CD4-positive, alpha-beta memory T cell (primary cell): ENCODE results near the gene ZEB2. TPM values are rescaled to one million over a fixed set of nuclear protein-coding genes. Genes with fewer than 3 reads are reported as not detected.
"Not testable (repeated sequence)": the region's sequence is repeated elsewhere in the genome, so short reads cannot be mapped to it uniquely, and the experiment has no call there.

Experiments used
- CTCF ChIA-PET: fragments of 350-600 bp; sonication (Branson Sonifier 250); formaldehyde crosslinking; loops from one replicate; lab custom pipeline; 2021; ENCODE audit warnings: inconsistent platforms; ENCODE audit not compliant: partially characterized antibody; lab: Charles Lee
- POLR2A ChIA-PET: fragments of 350-600 bp; sonication (Branson Sonifier 250); formaldehyde crosslinking; loops from one replicate; lab custom pipeline; 2021; ENCODE audit not compliant: partially characterized antibody; lab: Charles Lee
- DNase-seq, 5 donors: peaks; one replicate each; pipeline versions ENCODE4 v3.0.0 to v3.0.0-alpha.2; 2020 to 2022; ENCODE audit warnings: mixed read lengths in 1 of 5
- H3K27ac ChIP-seq: one replicate; pipeline ENCODE4 v1.7.0; 2013; ENCODE audit warnings: low read depth, low read length
- H3K27me3 ChIP-seq: 2 replicates; pipeline ENCODE4 v1.7.0; 2013; ENCODE audit warnings: mild to moderate bottlenecking, low read length, moderate library complexity; ENCODE audit not compliant: insufficient read depth
- H3K36me3 ChIP-seq: 2 replicates; pipeline ENCODE4 v1.7.0; 2013; ENCODE audit warnings: mild to moderate bottlenecking, low read length, moderate library complexity; ENCODE audit not compliant: insufficient read depth
- H3K4me1 ChIP-seq: 2 replicates; pipeline ENCODE4 v1.7.0; 2013; ENCODE audit warnings: mild to moderate bottlenecking, low read length, moderate library complexity; ENCODE audit not compliant: insufficient read depth
- H3K4me3 ChIP-seq, 2 donors: one replicate each; pipeline ENCODE4 v1.7.0; 2013; ENCODE audit warnings: low read length in 2 of 2, mild to moderate bottlenecking in 1 of 2
- H3K9me3 ChIP-seq, 2 donors: one replicate each; pipeline ENCODE4 v1.7.0; 2013; ENCODE audit warnings: low read length in 2 of 2, control low read depth in 1 of 2; ENCODE audit not compliant: control insufficient read depth in 1 of 2
- H3K27ac Mint-ChIP-seq, 7 donors: one replicate each; pipeline ENCODE4 v1.8.0; 2020 to 2021; ENCODE audit warnings: mixed read lengths in 7 of 7, mild to moderate bottlenecking in 6 of 7, inconsistent platforms in 3 of 7, moderate library complexity in 3 of 7
- H3K27me3 Mint-ChIP-seq, 2 donors: one replicate each; pipeline ENCODE4 v1.8.0; 2020 to 2021; ENCODE audit warnings: mixed read lengths in 2 of 2
- H3K36me3 Mint-ChIP-seq, 2 donors: one replicate each; pipeline ENCODE4 v1.8.0; 2020 to 2021; ENCODE audit warnings: mixed read lengths in 2 of 2, inconsistent platforms in 1 of 2, mild to moderate bottlenecking in 1 of 2
- H3K4me1 Mint-ChIP-seq, 4 donors: one replicate each; pipeline ENCODE4 v1.8.0; 2020 to 2021; ENCODE audit warnings: mixed read lengths in 4 of 4, mild to moderate bottlenecking in 1 of 4
- H3K4me3 Mint-ChIP-seq, 8 donors: one replicate each; pipeline ENCODE4 v1.8.0; 2020 to 2021; ENCODE audit warnings: mixed read lengths in 8 of 8, mild to moderate bottlenecking in 7 of 8, moderate library complexity in 6 of 8, inconsistent platforms in 3 of 8
- H3K9me3 Mint-ChIP-seq, 8 donors: one replicate each; pipeline ENCODE4 v1.8.0; 2020 to 2021; ENCODE audit warnings: mixed read lengths in 8 of 8, mild to moderate bottlenecking in 5 of 8, inconsistent platforms in 3 of 8, moderate library complexity in 1 of 8
- intact Hi-C: fragments of 100-400 bp; cut with micrococcal nuclease; formaldehyde crosslinking; loops from one replicate; pipeline ENCODE4 v1.15.1; 2023
- polyA plus RNA-seq, 2 donors: library from polyadenylated mRNA; unstranded; fragments of 300-500 nt; fragmentation: Illumina TruSeq; gene quantifications; one replicate each; pipeline ENCODE4 v1.2.3, GENCODE V29; 2021
- total RNA-seq, 2 experiments: library from RNA; stranded (reverse); gene quantifications; one replicate each; pipeline ENCODE4 v1.2.3, GENCODE V29; 2021

Gene ZEB2
- total and polyA plus RNA-seq, 4 experiments from 2014 or later = 0.83 to 5.2 (median 2.6) TPM

DNA sequence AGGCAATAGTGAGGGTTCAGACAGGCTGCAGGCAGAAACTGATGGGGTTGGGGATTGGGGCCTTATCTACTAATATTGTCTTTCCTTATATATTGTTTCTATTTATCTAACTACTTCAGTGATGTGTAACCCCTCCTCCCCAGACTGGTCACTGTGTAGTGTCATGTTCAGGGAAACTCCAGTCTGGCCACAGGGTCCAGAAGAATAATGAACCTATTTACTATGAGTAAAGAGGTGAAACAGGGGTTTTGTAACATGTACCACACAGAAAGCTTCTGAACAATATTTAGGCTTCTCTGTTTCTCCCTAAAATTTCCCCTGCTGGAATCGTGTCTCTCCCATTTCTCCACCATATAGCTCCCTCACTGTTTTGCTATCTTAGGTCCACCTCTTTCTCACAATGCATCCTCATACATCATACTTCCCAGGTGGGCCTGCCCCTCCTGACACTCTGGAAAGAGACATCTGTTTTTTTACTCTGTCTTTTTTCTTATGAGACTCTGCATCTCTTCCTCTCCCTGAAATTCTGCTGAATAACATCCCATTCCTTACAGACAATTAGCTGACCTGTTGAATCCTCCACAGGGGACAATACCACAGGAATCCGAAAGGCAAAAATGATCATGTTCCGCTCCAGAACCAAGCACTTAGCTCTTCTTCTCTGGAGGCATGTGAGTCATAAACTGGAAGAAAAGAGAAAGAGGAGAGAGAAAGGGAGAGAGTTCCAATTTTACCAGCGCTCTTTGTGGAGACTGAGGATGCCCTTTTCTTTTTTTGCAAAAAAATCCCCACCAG, 154.8 kb downstream of the ZEB2 start:
- no peak overlapping the region for H3K27ac ChIP-seq
- Mint-ChIP-seq H3K4me1 (no peaks in the 10 kb centered on the region), H3K36me3 (no peaks in the 10 kb centered on the region), H3K27me3 (peaks cover 0 to 1% of the 10 kb centered on the region in 2 donors), H3K4me3 (no peak overlapping the region), H3K9me3 (no peaks in the 10 kb centered on the region), H3K27ac (no peak overlapping the region)
- intact Hi-C loops = no loop called here
- no peak overlapping the region for H3K4me3 ChIP-seq
- POLR2A ChIA-PET = no interaction called here
- no peak for DNase-seq
- CTCF ChIA-PET = no interaction called here
- H3K27me3 ChIP-seq = no peaks in the 10 kb centered on the region
- no peaks in the 10 kb centered on the region for H3K36me3 ChIP-seq
- no peaks in the 10 kb centered on the region for H3K9me3 ChIP-seq
- H3K4me1 ChIP-seq = no peaks in the 10 kb centered on the region

DNA sequence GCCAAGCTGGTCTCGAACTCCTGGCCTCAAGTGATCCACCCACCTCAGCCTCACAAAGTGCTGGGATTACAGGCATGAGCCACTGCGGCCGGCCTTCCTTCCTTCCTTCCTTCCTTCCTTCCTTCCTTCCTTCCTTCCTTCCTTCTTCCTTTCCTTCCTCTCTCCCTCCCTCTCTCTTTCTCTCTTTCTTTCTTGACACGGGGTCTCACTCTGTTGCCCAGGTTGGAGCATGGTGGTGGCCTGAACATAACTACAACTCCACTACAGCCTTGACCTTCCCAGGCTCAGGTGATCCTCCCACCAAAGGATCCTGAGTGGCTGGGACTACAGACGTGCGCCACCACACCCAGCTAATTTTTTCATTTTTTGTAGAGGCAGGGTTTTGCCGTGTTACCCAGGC, 155.7 kb downstream of the ZEB2 start:
- DNase-seq, H3K9me3 Mint-ChIP-seq, H3K36me3 ChIP-seq, H3K9me3 ChIP-seq, POLR2A ChIA-PET, H3K27ac ChIP-seq, H3K27me3 Mint-ChIP-seq, H3K4me3 ChIP-seq, H3K27me3 ChIP-seq, CTCF ChIA-PET, H3K4me1 Mint-ChIP-seq, intact Hi-C loops, H3K4me3 Mint-ChIP-seq, H3K36me3 Mint-ChIP-seq, H3K4me1 ChIP-seq, H3K27ac Mint-ChIP-seq: not testable (repeated sequence)

DNA sequence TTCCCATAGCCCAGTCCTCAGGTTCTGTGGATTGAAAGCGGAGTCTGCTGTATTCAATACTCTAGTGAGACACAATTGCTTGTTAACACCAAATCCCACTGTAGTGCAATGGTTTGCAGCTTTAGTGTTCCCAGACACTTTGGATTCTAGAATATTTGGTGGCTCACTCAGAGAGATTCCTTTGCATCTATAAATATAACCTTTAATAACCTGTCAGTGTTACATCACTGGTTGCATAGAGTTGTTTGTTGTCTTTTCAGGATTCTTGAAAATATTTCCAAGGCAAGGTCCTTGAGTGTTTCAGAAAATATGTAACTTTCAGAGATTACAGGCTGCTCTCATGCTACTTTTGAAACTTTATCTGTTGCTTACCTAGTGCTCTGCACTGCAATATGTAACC, 157.5 kb downstream of the ZEB2 start:
- H3K9me3 Mint-ChIP-seq = no peaks in the 10 kb centered on the region
- no peak overlapping the region for H3K4me3 Mint-ChIP-seq
- intact Hi-C loops = no loop called here
- Histone ChIP-seq H3K27ac (no peak overlapping the region), H3K36me3 (no peaks in the 10 kb centered on the region), H3K9me3 (no peaks in the 10 kb centered on the region), H3K4me1 (no peaks in the 10 kb centered on the region), H3K4me3 (no peak overlapping the region), H3K27me3 (no peaks in the 10 kb centered on the region)
- no peak overlapping the region for H3K27ac Mint-ChIP-seq
- ChIA-PET CTCF (interaction anchor here (1.6 kb wide), 1 partner anchor 25 kb away, joined by 3 read pairs; no protein-coding TSS in a partner anchor), POLR2A (no interaction called here)
- H3K4me1 Mint-ChIP-seq = no peaks in the 10 kb centered on the region
- no peaks in the 10 kb centered on the region for H3K27me3 Mint-ChIP-seq
- no peak for DNase-seq
- no peaks in the 10 kb centered on the region for H3K36me3 Mint-ChIP-seq

DNA sequence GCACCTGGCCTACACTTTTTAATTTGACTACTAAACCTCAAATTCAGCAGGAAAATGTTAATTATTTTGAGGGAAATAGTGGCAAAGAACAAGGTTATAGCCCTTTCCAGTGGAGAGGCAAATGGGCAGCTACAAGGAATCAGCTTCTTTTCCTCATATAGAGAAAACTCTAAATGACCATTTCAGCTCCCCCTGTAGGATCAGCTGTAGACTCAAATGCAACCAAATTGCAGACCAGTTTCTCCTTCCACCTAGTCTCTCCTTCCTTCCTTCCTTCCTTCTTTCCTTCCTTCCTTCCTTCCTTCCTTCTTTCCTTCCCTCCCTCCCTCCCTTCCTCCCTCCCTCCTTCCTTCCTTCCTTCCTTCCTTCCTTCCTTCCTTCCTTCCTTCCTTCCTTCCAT, 158.2 kb downstream of the ZEB2 start:
- Mint-ChIP-seq H3K9me3 (no peaks in the 10 kb centered on the region), H3K27ac (peak overlapping the region in 1 of 7 donors; percentile 59), H3K4me3 (no peak overlapping the region), H3K27me3 (no peaks in the 10 kb centered on the region), H3K36me3 (no peaks in the 10 kb centered on the region), H3K4me1 (no peaks in the 10 kb centered on the region)
- Histone ChIP-seq H3K9me3 (no peaks in the 10 kb centered on the region), H3K36me3 (no peaks in the 10 kb centered on the region), H3K27me3 (no peaks in the 10 kb centered on the region), H3K4me3 (no peak overlapping the region), H3K27ac (no peak overlapping the region), H3K4me1 (no peaks in the 10 kb centered on the region)
- intact Hi-C loops = no loop called here
- no peak for DNase-seq
- ChIA-PET POLR2A (no interaction called here), CTCF (interaction anchor here (1.6 kb wide), 1 partner anchor 26 kb away, joined by 3 read pairs; no protein-coding TSS in a partner anchor)

DNA sequence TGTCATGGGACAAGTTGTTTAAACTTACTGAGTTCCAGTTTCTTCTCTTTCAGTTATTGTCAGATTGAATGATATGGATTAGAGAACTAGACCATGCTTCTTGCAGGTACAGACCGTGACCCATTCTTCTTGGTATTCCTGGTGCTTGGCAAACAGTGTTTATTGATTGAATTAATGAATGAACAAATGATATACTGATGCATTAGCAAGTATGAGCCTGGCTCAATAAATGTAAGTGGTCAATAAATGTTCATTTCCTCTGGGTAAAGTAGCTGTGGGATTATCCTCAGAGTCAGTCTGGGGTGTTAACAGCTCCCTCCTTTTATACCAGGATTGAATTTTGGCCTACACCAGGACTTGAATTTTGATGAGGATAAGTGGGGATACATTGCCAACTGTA, 160.2 kb downstream of the ZEB2 start:
- H3K4me3 Mint-ChIP-seq = no peak overlapping the region
- CTCF ChIA-PET = no interaction called here
- Histone ChIP-seq H3K4me3 (no peak overlapping the region), H3K27me3 (no peaks in the 10 kb centered on the region), H3K27ac (no peak overlapping the region), H3K4me1 (no peaks in the 10 kb centered on the region), H3K9me3 (no peaks in the 10 kb centered on the region), H3K36me3 (no peaks in the 10 kb centered on the region)
- intact Hi-C loops = no loop called here
- H3K36me3 Mint-ChIP-seq = no peaks in the 10 kb centered on the region
- H3K9me3 Mint-ChIP-seq = no peaks in the 10 kb centered on the region
- DNase-seq = no peak
- POLR2A ChIA-PET = no interaction called here
- no peaks in the 10 kb centered on the region for H3K27me3 Mint-ChIP-seq
- H3K4me1 Mint-ChIP-seq = no peaks in the 10 kb centered on the region
- H3K27ac Mint-ChIP-seq = no peak overlapping the region

DNA sequence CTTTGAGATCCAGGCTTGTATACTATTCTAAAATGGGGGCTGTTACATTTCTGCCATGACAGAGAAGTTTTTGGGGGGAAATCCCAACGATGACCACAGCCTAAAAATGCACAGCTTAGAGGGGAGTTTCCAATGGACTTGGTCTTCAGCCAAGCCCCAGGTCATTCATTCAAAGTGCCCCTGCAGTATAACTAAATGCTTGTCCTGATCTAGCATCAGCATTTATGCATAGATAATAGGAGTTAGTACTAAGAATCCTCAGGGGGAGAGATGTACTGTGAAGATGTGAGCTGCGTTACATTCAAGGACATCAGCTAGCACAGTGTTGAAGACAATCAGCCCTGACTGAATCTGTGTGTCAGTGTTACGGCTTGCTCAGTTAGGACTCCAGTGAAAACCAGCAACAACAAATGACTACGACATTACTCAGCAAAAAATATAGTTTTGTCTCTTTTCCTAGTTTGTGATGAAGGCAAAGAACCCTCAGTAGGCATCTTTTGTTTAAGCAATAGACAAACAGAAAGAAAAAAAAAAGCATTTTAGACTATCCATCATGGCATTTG, 160.9 kb downstream of the ZEB2 start:
- ChIA-PET CTCF (no interaction called here), POLR2A (no interaction called here)
- Histone ChIP-seq H3K36me3 (no peaks in the 10 kb centered on the region), H3K4me3 (no peak overlapping the region), H3K27ac (no peak overlapping the region), H3K27me3 (no peaks in the 10 kb centered on the region), H3K9me3 (no peaks in the 10 kb centered on the region), H3K4me1 (no peaks in the 10 kb centered on the region)
- no peaks in the 10 kb centered on the region for H3K36me3 Mint-ChIP-seq
- intact Hi-C loops = no loop called here
- no peaks in the 10 kb centered on the region for H3K9me3 Mint-ChIP-seq
- no peak overlapping the region for H3K4me3 Mint-ChIP-seq
- DNase-seq = no peak
- H3K27me3 Mint-ChIP-seq = no peaks in the 10 kb centered on the region
- H3K27ac Mint-ChIP-seq = no peak overlapping the region
- H3K4me1 Mint-ChIP-seq = no peaks in the 10 kb centered on the region

DNA sequence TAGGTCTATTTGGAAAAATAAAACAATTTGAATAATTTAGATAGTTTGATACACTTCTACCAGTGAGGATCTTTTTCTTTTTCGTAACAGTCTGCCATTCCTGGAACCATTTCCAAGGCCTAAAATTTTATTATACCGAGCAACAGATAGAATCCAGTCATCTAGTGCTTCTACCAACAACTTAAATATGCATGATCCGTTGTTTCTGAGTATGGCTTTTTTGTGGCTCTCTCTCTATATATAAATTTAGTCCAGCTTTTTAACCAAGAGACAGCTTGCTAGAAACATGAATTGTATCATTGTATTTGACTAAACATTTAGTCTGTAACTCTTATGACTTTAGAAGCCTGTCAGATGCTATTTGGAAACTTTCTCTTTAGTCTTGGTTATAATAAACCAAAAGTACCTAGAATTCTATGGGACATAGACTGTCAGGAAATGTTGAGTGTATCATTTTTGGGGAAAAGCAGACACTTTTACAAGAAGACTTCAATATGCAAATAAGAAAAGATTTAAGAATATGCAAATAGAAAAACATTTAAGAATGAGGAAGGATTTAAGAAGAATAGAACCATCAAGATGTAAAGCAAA, 161.4 kb downstream of the ZEB2 start:
- Histone ChIP-seq H3K9me3 (no peaks in the 10 kb centered on the region), H3K4me1 (no peaks in the 10 kb centered on the region), H3K27ac (no peak overlapping the region), H3K27me3 (no peaks in the 10 kb centered on the region), H3K4me3 (no peak overlapping the region), H3K36me3 (no peaks in the 10 kb centered on the region)
- ChIA-PET CTCF (interaction anchor here (1.0 kb wide), 1 partner anchor 13 kb away, joined by 3 read pairs; no protein-coding TSS in a partner anchor), POLR2A (no interaction called here)
- Mint-ChIP-seq H3K4me3 (no peak overlapping the region), H3K36me3 (no peaks in the 10 kb centered on the region), H3K27ac (no peak overlapping the region), H3K27me3 (no peaks in the 10 kb centered on the region), H3K4me1 (no peaks in the 10 kb centered on the region), H3K9me3 (no peaks in the 10 kb centered on the region)
- no peak for DNase-seq
- intact Hi-C loops = no loop called here
